Non-pigmented ciliary epithelial cell (primary cell): Measurements from ENCODE around the gene CMKLR1.

ENCODE experiments used
- DNase-seq: peaks from one replicate; pipeline ENCODE4 v3.0.0-alpha.2; 2010; ENCODE audit warnings: low read depth

Gene CMKLR1

GRCh38 chr12:108335349-108336119, 3.6 kb downstream of the CMKLR1 start:
- no peak for DNase-seq

GRCh38 chr12:108333898-108334699, 5.0 kb downstream of the CMKLR1 start:
- peak; percentile 26 for DNase-seq

- DNase-seq = no peak
Measured at GRCh38 chr12:108332791-108333382, 6.2 kb downstream of the CMKLR1 start.

GRCh38 chr12:108328420-108328819, 10.7 kb downstream of the CMKLR1 start:
- DNase-seq = no peak

GRCh38 chr12:108327621-108328344, 11.3 kb downstream of the CMKLR1 start:
- no peak for DNase-seq

- DNase-seq = no peak
Measured at GRCh38 chr12:108326254-108326750, 12.8 kb downstream of the CMKLR1 start.

- no peak for DNase-seq
Measured at GRCh38 chr12:108325549-108325948, 13.6 kb downstream of the CMKLR1 start.

- no peak for DNase-seq
Measured at GRCh38 chr12:108325018-108325358, 14.1 kb downstream of the CMKLR1 start.

- no peak for DNase-seq
Measured at GRCh38 chr12:108324351-108325017, 14.6 kb downstream of the CMKLR1 start.

- DNase-seq = no peak
Measured at GRCh38 chr12:108323581-108323980, 15.5 kb downstream of the CMKLR1 start.

GRCh38 chr12:108322998-108323397, 16.1 kb downstream of the CMKLR1 start:
- DNase-seq = no peak

- DNase-seq = no peak
Measured at GRCh38 chr12:108321688-108322087, 17.4 kb downstream of the CMKLR1 start.

- DNase-seq = no peak
Measured at GRCh38 chr12:108320507-108321293, 18.4 kb downstream of the CMKLR1 start.

- DNase-seq = no peak
Measured at GRCh38 chr12:108319277-108320234, 19.6 kb downstream of the CMKLR1 start.

- DNase-seq = no peak
Measured at GRCh38 chr12:108318472-108319275, 20.4 kb downstream of the CMKLR1 start.

- DNase-seq = no peak
Measured at GRCh38 chr12:108317308-108318234, 21.5 kb downstream of the CMKLR1 start.
